ENCODE results near the gene KLHL12.
A peak's percentile ranks its signal among the peaks of the same experiment; 100 is the strongest.

KLHL12 gene

DNA sequence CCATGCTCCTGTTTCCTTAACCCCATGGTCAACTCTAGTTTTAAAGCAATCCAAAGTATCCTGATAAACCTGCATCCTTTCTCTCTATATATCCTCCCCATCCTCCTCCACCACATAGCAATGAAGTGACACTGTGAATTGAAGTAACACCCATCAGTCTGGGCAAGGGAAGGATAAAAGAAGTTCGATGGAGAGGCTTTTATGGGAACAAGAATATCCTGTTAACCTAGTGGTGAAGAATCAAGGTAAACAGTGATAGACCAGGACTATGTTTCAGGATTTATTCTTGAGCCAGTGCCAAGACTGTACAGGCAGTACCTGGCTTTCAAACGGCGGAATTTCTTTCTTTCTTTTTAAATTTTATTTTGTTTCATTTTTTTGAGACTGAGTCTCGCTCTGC lies 55.7 kb downstream of the KLHL12 start:
- Histone ChIP-seq H3K4me2 (ENCODE audit: low read length) (no peak overlapping the region), H3K79me2 (ENCODE audit: insufficient read depth, low read length) (no peaks in the 10 kb centered on the region), H3K9ac (ENCODE audit: low read length) (no peak overlapping the region), H3K36me3 (ENCODE audit: insufficient read depth, low read length) (no peaks in the 10 kb centered on the region), H3K27ac (ENCODE audit: low read depth, low read length, poor library complexity, severe bottlenecking) (no peak overlapping the region), H3K9me2 (ENCODE audit: low read depth, low read length) (no peaks in the 10 kb centered on the region), H4K20me1 (ENCODE audit: insufficient read depth, low read length) (no peaks in the 10 kb centered on the region), H3F3A (ENCODE audit: insufficient read depth, low read length) (no peaks in the 10 kb centered on the region), H2AFZ (ENCODE audit: low read length) (no peak overlapping the region), H3K27me3 (ENCODE audit: insufficient read depth, low read length) (no peaks in the 10 kb centered on the region), H3K9me3 (ENCODE audit: low read length) (no peaks in the 10 kb centered on the region), H3K4me3 (ENCODE audit: low read depth, low read length, poor library complexity, severe bottlenecking) (no peak overlapping the region), H3K4me1 (ENCODE audit: insufficient read depth, low read length, severe bottlenecking) (no peaks in the 10 kb centered on the region)
- TF ChIP-seq EZH2 (IDR thresholded peaks at IDR 0.05; ENCODE audit: borderline replicate concordance, low read length) (no peak), CTCF (IDR thresholded peaks at IDR 0.05; ENCODE audit: low read length) (no peak)

DNA sequence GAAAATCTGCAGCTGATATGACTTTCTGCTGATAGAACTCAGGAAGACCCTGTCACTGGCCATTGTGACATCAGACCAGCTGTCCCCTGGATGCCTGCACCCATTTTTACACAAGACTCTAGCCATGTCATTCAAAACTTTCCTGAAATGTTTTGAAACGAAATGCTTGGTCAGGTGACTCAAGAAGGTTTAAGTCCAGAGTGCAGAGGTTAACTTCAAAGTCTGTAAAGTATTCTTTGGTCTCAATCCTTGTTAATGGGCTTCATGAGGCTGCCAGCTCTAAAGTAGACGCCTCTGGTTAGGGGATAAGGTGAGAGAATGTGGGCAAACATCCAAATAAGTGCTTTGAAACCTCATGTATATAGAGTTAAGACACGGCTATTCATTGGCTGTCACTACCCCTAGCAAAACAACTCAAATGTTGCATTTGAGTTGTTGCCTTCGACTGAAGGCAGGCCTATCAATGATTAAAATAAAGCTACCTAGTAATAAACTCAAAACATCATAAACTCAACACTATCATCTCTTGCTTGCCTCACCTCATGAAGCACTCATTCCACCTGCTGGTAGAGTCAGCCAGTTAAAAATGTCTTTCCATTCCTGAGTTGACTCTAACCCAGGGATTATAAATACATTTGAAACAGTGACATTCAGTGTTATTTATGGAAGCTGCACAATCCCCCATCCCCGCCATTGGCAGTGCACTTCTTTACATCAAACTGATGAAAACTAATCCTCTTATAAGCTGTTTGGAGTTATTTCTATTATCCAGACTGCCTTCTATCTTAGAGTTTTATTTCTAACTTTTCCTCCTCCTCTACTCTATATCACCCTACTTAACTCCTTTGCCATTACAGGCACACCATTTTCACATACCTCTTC lies 64.1 kb downstream of the KLHL12 start:
- no peaks in the 10 kb centered on the region for H3K79me2 ChIP-seq (ENCODE audit: insufficient read depth, low read length)
- H4K20me1 ChIP-seq (ENCODE audit: insufficient read depth, low read length): no peaks in the 10 kb centered on the region
- H3K4me2 ChIP-seq (ENCODE audit: low read length): no peak overlapping the region
- no peaks in the 10 kb centered on the region for H3F3A ChIP-seq (ENCODE audit: insufficient read depth, low read length)
- H3K36me3 ChIP-seq (ENCODE audit: insufficient read depth, low read length): no peaks in the 10 kb centered on the region
- TF ChIP-seq CTCF (IDR thresholded peaks at IDR 0.05; ENCODE audit: low read length) (no peak), EZH2 (IDR thresholded peaks at IDR 0.05; ENCODE audit: borderline replicate concordance, low read length) (no peak)
- no peak overlapping the region for H3K27ac ChIP-seq (ENCODE audit: low read depth, low read length, poor library complexity, severe bottlenecking)
- H3K4me3 ChIP-seq (ENCODE audit: low read depth, low read length, poor library complexity, severe bottlenecking): no peak overlapping the region
- peaks cover 12% of the 10 kb centered on the region for H3K4me1 ChIP-seq (ENCODE audit: insufficient read depth, low read length, severe bottlenecking)
- H2AFZ ChIP-seq (ENCODE audit: low read length): no peak overlapping the region
- H3K27me3 ChIP-seq (ENCODE audit: insufficient read depth, low read length): peaks cover 10% of the 10 kb centered on the region; the same call in 1 of the 2 replicates
- H3K9me3 ChIP-seq (ENCODE audit: low read length): no peaks in the 10 kb centered on the region
- no peak overlapping the region for H3K9ac ChIP-seq (ENCODE audit: low read length)
- H3K9me2 ChIP-seq (ENCODE audit: low read depth, low read length): no peaks in the 10 kb centered on the region

DNA sequence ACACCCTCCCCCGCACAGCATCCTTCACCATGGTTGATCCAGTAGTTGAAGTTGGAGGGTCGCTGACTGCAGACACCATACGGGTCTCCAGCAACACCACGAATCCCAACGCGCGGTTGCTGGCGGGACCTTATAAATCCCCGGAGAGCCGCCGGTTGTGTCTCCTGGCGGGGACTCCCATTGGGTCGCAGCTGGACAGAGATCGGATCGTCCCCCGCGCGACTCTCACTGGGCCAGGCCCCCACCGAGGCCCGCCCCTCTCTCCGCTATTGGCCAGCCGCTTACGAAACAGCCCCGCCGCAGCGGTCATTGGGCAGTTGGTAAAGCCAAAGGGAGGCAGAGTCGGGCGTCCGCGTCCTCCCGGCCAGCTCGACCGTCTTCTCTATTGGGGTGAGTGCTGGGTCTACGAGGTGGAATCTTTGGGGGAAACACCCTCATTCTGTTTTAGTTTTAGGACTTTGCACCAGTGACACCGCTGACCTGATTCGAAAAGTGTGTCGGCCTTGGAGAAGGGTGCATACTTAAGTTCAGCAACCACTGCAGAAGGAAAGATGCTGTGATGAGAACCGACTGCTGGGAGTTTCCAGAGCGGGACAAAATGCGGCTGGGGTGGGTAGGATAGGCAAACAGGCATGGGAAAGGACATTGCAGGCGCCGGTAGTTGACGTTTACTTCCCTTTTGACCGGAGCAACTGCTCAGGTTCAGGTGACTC lies 65.5 kb downstream of the KLHL12 start:
- TF ChIP-seq EZH2 (IDR thresholded peaks at IDR 0.05; ENCODE audit: borderline replicate concordance, low read length) (no peak), CTCF (IDR thresholded peaks at IDR 0.05; ENCODE audit: low read length) (no peak)
- Histone ChIP-seq H3K27ac (ENCODE audit: low read depth, low read length, poor library complexity, severe bottlenecking) (no peak overlapping the region), H3K79me2 (ENCODE audit: insufficient read depth, low read length) (no peaks in the 10 kb centered on the region), H4K20me1 (ENCODE audit: insufficient read depth, low read length) (no peaks in the 10 kb centered on the region), H3K36me3 (ENCODE audit: insufficient read depth, low read length) (no peaks in the 10 kb centered on the region), H3K4me1 (ENCODE audit: insufficient read depth, low read length, severe bottlenecking) (peaks cover 12% of the 10 kb centered on the region), H3K4me3 (ENCODE audit: low read depth, low read length, poor library complexity, severe bottlenecking) (peak overlapping the region; percentile 60), H3K9me3 (ENCODE audit: low read length) (no peaks in the 10 kb centered on the region), H3K4me2 (ENCODE audit: low read length) (peak overlapping the region; percentile 81), H3F3A (ENCODE audit: insufficient read depth, low read length) (no peaks in the 10 kb centered on the region), H3K27me3 (ENCODE audit: insufficient read depth, low read length) (peaks cover 10% of the 10 kb centered on the region; the same call in 1 of the 2 replicates), H3K9ac (ENCODE audit: low read length) (no peak overlapping the region; the same call in 1 of the 2 replicates), H3K9me2 (ENCODE audit: low read depth, low read length) (no peaks in the 10 kb centered on the region), H2AFZ (ENCODE audit: low read length) (peak overlapping the region; percentile 39; the same call in 1 of the 2 replicates)

Data from OCI-LY1 (cell line).